A549 (cell line): ENCODE measurements around the gene CIROP. TPM values are rescaled to one million over a fixed set of nuclear protein-coding genes. Genes with fewer than 3 reads are reported as not detected.
A peak's percentile ranks its signal among the peaks of the same experiment; 100 is the strongest.

Experiments used
- ATAC-seq, 2 experiments: fragments of 200-7000 bp in 1 of 2; fragments of >200 bp in 1 of 2; cut with Nextera tagmentation in 1 of 2; cut with Tn5 transposase in 1 of 2; 3 replicates each; pipeline versions ENCODE4 v1.8.0 to v1.9.1; 2018 to 2020; ENCODE audit warnings: mild to moderate bottlenecking in 1 of 2, moderate library complexity in 1 of 2
- CTCF ChIA-PET: fragments of 300-600 bp; sonication (Branson Sonifier 250); formaldehyde crosslinking; extraction: SDS; loops from one replicate; lab custom pipeline; 2021; ENCODE audit warnings: antibody characterized with exemption, inconsistent platforms; lab: Yijun Ruan, JAX
- POLR2A ChIA-PET: fragments of 350-600 bp; formaldehyde crosslinking; extraction: SDS; loops from one replicate; lab custom pipeline; 2021; ENCODE audit warnings: antibody characterized with exemption, inconsistent platforms; lab: Yijun Ruan, JAX
- DNase-seq, 2 experiments: peaks; one replicate each; pipeline versions ENCODE4 v3.0.0 to v3.0.0-alpha.2; 2011 to 2016; ENCODE audit warnings: low read depth in 1 of 2, low spot score in 1 of 2
- FAIRE-seq: peaks from 2 replicates; lab custom pipeline; 2011; peaks lifted over from hg19 to GRCh38; lab: Jason Lieb, UNC
- H3K27ac ChIP-seq, 2 experiments: fragments of >200 bp; sonication (Bioruptor Twin); formaldehyde crosslinking; 3 replicates each; pipeline ENCODE4 v1.5.1; 2016 to 2017
- H3K4me1 ChIP-seq: fragments of >200 bp; sonication (Bioruptor Twin); formaldehyde crosslinking; 3 replicates; pipeline ENCODE4 v1.6.1; 2016
- H3K4me2 ChIP-seq: fragments of >200 bp; sonication (Bioruptor Twin); formaldehyde crosslinking; 3 replicates; pipeline ENCODE4 v1.6.1; 2016
- H3K4me3 ChIP-seq: fragments of >200 bp; sonication (Bioruptor Twin); formaldehyde crosslinking; 3 replicates; pipeline ENCODE4 v1.5.1; 2016
- H3K9me3 ChIP-seq: fragments of >200 bp; sonication (Bioruptor Twin); formaldehyde crosslinking; 3 replicates; pipeline ENCODE4 v1.6.1; 2016
- CHD4 ChIP-seq: fragments of 200-600 bp; sonication (generic); IDR thresholded peaks from 2 replicates; pipeline ENCODE4 v1.6.1; 2016; ENCODE audit warnings: antibody characterized with exemption, mild to moderate bottlenecking, borderline replicate concordance
- E2F6 ChIP-seq: IDR thresholded peaks from 2 replicates; pipeline ENCODE4 v1.6.1; 2012; ENCODE audit warnings: low read depth, borderline replicate concordance
- EHF ChIP-seq: fragments of 250-450 bp; sonication (Bioruptor Pico); IDR thresholded peaks from 2 replicates; pipeline ENCODE4 v1.5.0; 2020; ENCODE audit warnings: mild to moderate bottlenecking
- ESRRA ChIP-seq: fragments of 150-350 bp; IDR thresholded peaks from 2 replicates; pipeline ENCODE4 v1.6.1; 2014; ENCODE audit warnings: mild to moderate bottlenecking, low read length, borderline replicate concordance
- FOSL2 ChIP-seq, 2 experiments: fragments of 450-650 bp in 1 of 2; fragments of >200 bp in 1 of 2; sonication (Bioruptor Twin) in 1 of 2; formaldehyde crosslinking; IDR thresholded peaks; 2 replicates each; pipeline versions ENCODE4 v1.5.0 to v1.6.1; 2016 to 2020; ENCODE audit warnings: mild to moderate bottlenecking in 1 of 2, moderate library complexity in 1 of 2
- HDAC2 ChIP-seq: fragments of 200-600 bp; sonication (generic); IDR thresholded peaks from 2 replicates; pipeline ENCODE4 v1.6.1; 2016
- HOXB13 ChIP-seq: fragments of 250-450 bp; sonication (Bioruptor Pico); IDR thresholded peaks from 2 replicates; pipeline ENCODE4 v1.5.0; 2020; ENCODE audit warnings: low read depth, mild to moderate bottlenecking, moderate library complexity
- HOXB5 ChIP-seq: fragments of 250-450 bp; sonication (Bioruptor Pico); IDR thresholded peaks from 2 replicates; pipeline ENCODE4 v1.5.0; 2020; ENCODE audit warnings: mild to moderate bottlenecking, moderate library complexity
- JUN ChIP-seq, 2 experiments: fragments of >200 bp; sonication (Bioruptor Twin); formaldehyde crosslinking; IDR thresholded peaks; 2 replicates in 1 of 2; 3 replicates in 1 of 2; pipeline ENCODE4 v1.6.1; 2016 to 2017
- KDM5A ChIP-seq: fragments of 200-600 bp; sonication (generic); IDR thresholded peaks from 2 replicates; pipeline ENCODE4 v1.6.1; 2016; ENCODE audit warnings: antibody characterized with exemption, mild to moderate bottlenecking
- MAFK ChIP-seq: fragments of 450-650 bp; IDR thresholded peaks from 2 replicates; pipeline ENCODE4 v1.6.1; 2014; ENCODE audit not compliant: partially characterized antibody
- MAX ChIP-seq: IDR thresholded peaks from 2 replicates; pipeline ENCODE4 v1.6.1; 2012
- NFE2L2 ChIP-seq: fragments of 150-350 bp; conservative IDR thresholded peaks from 2 replicates; pipeline ENCODE4 v1.6.1; 2014; ENCODE audit warnings: low read length
- PBX3 ChIP-seq: IDR thresholded peaks from 2 replicates; pipeline ENCODE4 v1.6.1; 2012
- POLR2A ChIP-seq: IDR thresholded peaks from 2 replicates; pipeline ENCODE4 v1.6.1; 2012; ENCODE audit warnings: mild to moderate bottlenecking, low read length
- RAD21 ChIP-seq, 2 experiments: fragments of >200 bp in 1 of 2; sonication (Bioruptor Twin) in 1 of 2; formaldehyde crosslinking in 1 of 2; IDR thresholded peaks in 1 of 2; conservative IDR thresholded peaks in 1 of 2; 2 replicates in 1 of 2; 3 replicates in 1 of 2; pipeline ENCODE4 v1.6.1; 2012 to 2018; ENCODE audit warnings: inconsistent platforms in 1 of 2
- TFCP2L1 ChIP-seq: fragments of 250-450 bp; sonication (Bioruptor Pico); IDR thresholded peaks from 2 replicates; pipeline ENCODE4 v1.5.0; 2021; ENCODE audit warnings: mild to moderate bottlenecking
- ZFP36 ChIP-seq: fragments of 450-650 bp; IDR thresholded peaks from 2 replicates; pipeline ENCODE4 v1.6.1; 2014; ENCODE audit warnings: borderline replicate concordance; ENCODE audit not compliant: partially characterized antibody
- ZSCAN20 ChIP-seq: fragments of 250-450 bp; sonication (Bioruptor Pico); IDR thresholded peaks from 2 replicates; pipeline ENCODE4 v1.8.0; 2022; ENCODE audit warnings: mild to moderate bottlenecking, moderate library complexity
- WGBS: methylation state at CpG from one replicate; pipeline ENCODE4 v1.1.6; 2017; ENCODE audit errors: missing lambda C conversion rate; 5-methylcytosine and 5-hydroxymethylcytosine counted together
- polyA plus RNA-seq, 4 experiments: library from polyadenylated mRNA; depleted of rRNA in 3 of 4; stranded (reverse); fragments of >200 nt; fragmentation: RNase III in 1 of 4; extraction: RNeasy Plus Mini Kit Qiagen cat#74134 plus additional on column Dnase treatment in 1 of 4; gene quantifications; 2 replicates in 3 of 4; 3 replicates in 1 of 4; pipeline ENCODE4 v1.2.3, GENCODE V29; 2011 to 2017
- TF ChIP-seq, protein P1 (sequence below): fragments of 450-650 bp; IDR thresholded peaks from 2 replicates; pipeline ENCODE4 v1.6.1; 2014; ENCODE audit warnings: antibody characterized with exemption
- TF ChIP-seq, protein P2 (sequence below): fragments of 200-600 bp; sonication (generic); IDR thresholded peaks from 2 replicates; pipeline ENCODE4 v1.6.1; 2016; ENCODE audit warnings: antibody characterized with exemption, mild to moderate bottlenecking, moderate library complexity

CIROP gene
- polyA plus RNA-seq, 2 of the 4 experiments (the other 2 are of a cell fraction): not detected

- no peak for TF ChIP-seq CHD4
- TF ChIP-seq KDM5A: no peak
- no peak for TF ChIP-seq HOXB13 (CRISPR knock-in tag)
- no peak for TF ChIP-seq NFE2L2
- peak; percentile 70 for TF ChIP-seq MAFK
- TF ChIP-seq, protein P1, sequence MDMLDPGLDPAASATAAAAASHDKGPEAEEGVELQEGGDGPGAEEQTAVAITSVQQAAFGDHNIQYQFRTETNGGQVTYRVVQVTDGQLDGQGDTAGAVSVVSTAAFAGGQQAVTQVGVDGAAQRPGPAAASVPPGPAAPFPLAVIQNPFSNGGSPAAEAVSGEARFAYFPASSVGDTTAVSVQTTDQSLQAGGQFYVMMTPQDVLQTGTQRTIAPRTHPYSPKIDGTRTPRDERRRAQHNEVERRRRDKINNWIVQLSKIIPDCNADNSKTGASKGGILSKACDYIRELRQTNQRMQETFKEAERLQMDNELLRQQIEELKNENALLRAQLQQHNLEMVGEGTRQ: peak; percentile 73
- no peak for TF ChIP-seq ESRRA
- no peak for TF ChIP-seq E2F6
- peak in 1 of 2 experiments; percentile 53; a peak in 2 of 5 replicates for TF ChIP-seq JUN (IDR thresholded peaks at IDR 0.05)
- no peak for TF ChIP-seq ZFP36
- TF ChIP-seq TFCP2L1 (CRISPR knock-in tag): no peak
- TF ChIP-seq PBX3: peak; percentile 58; the same call in 1 of the 2 replicates
- peak; percentile 42; the same call in 1 of the 2 replicates for TF ChIP-seq MAX
- TF ChIP-seq RAD21 (conservative IDR thresholded peaks at IDR 0.05 in 1 of 2, IDR thresholded peaks at IDR 0.05 in 1 of 2): no peak
Measured at GRCh38 chr14:23078692-23079116, 26.1 kb downstream of the CIROP start (continued).

DNA sequence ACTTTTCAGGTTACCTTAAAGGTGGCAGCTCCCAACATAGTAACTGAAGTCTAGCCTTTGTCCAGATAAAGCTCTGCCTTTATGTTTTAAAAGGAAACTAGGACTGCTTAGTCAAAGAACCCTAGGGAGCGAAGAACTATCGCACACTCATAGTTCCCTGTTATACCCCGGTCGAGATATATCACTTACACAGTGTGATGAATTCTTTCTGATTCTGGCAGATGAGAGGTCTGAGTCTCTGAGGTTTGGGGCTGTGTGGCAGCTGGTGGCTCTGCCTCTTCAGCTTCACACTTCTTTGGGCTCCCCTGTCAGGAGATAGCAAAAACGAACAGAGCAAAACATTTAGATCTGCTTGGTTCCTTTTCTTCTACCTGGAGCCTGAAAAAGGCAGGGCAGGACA is 26.8 kb downstream of the CIROP start:
- Histone ChIP-seq H3K9me3 (no peaks in the 10 kb centered on the region), H3K4me3 (no peak overlapping the region), H3K4me2 (peak overlapping the region; percentile 75), H3K27ac (peak overlapping the region; percentile 71 to 86), H3K4me1 (peaks cover 44% of the 10 kb centered on the region)
- ATAC-seq (0 out of 6 replicates have a peak, but pooled peaks of 1 of the 2 experiments have one; percentile 10), FAIRE-seq (no peak), DNase-seq (no peak)
- 73% methylated on average over 5 of the region's 5 CpGs for WGBS
- CTCF ChIA-PET: interaction anchor here (1.1 to 9.2 kb wide), 17 partner anchors 8 to 217 kb away, joined by 3 to 141 read pairs (median 21); partner anchors contain the start of genes ACIN1, C14orf119, CDH24 and CEBPE
- TF ChIP-seq ZSCAN20 (CRISPR knock-in tag) (no peak), MAFK (no peak), FOSL2 (IDR thresholded peaks at IDR 0.05) (no peak), FOSL2 (CRISPR knock-in tag; IDR thresholded peaks at IDR 0.05) (no peak), HOXB5 (CRISPR knock-in tag) (no peak), MAX (no peak), POLR2A (no peak), EHF (no peak), HDAC2 (no peak)
- TF ChIP-seq, protein P1: no peak
- TF ChIP-seq, protein P2, sequence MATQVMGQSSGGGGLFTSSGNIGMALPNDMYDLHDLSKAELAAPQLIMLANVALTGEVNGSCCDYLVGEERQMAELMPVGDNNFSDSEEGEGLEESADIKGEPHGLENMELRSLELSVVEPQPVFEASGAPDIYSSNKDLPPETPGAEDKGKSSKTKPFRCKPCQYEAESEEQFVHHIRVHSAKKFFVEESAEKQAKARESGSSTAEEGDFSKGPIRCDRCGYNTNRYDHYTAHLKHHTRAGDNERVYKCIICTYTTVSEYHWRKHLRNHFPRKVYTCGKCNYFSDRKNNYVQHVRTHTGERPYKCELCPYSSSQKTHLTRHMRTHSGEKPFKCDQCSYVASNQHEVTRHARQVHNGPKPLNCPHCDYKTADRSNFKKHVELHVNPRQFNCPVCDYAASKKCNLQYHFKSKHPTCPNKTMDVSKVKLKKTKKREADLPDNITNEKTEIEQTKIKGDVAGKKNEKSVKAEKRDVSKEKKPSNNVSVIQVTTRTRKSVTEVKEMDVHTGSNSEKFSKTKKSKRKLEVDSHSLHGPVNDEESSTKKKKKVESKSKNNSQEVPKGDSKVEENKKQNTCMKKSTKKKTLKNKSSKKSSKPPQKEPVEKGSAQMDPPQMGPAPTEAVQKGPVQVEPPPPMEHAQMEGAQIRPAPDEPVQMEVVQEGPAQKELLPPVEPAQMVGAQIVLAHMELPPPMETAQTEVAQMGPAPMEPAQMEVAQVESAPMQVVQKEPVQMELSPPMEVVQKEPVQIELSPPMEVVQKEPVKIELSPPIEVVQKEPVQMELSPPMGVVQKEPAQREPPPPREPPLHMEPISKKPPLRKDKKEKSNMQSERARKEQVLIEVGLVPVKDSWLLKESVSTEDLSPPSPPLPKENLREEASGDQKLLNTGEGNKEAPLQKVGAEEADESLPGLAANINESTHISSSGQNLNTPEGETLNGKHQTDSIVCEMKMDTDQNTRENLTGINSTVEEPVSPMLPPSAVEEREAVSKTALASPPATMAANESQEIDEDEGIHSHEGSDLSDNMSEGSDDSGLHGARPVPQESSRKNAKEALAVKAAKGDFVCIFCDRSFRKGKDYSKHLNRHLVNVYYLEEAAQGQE: no peak
- POLR2A ChIA-PET: interaction anchor here (3.5 kb wide), 1 partner anchor 17 kb away, joined by 29 read pairs; the partner anchor contains the start of genes ACIN1 and C14orf119
